Esophagus muscularis mucosa (tissue), 3 donors: Measurements from ENCODE around the gene PAQR4.

Source experiments
- POLR2A ChIP-seq: fragments of 450-650 bp; IDR thresholded peaks from one replicate; pipeline ENCODE4 v1.6.1; 2017; ENCODE audit warnings: antibody characterized with exemption, moderate library complexity, mild to moderate bottlenecking, low read depth
- POLR2AphosphoS5 ChIP-seq, 2 donors: sonication (generic); formaldehyde crosslinking; IDR thresholded peaks; one replicate each; pipeline ENCODE4 v1.6.1; 2017; ENCODE audit warnings: antibody characterized with exemption in 2 of 2
- TF ChIP-seq, protein P1 (sequence below), 3 experiments: fragments of 200-600 bp in 2 of 3; fragments of 450-650 bp in 1 of 3; sonication (generic) in 2 of 3; IDR thresholded peaks; one replicate each; pipeline ENCODE4 v1.5.1; 2017 to 2019; ENCODE audit warnings: antibody characterized with exemption in 3 of 3, mild to moderate bottlenecking in 2 of 3, moderate library complexity in 1 of 3

DNA sequence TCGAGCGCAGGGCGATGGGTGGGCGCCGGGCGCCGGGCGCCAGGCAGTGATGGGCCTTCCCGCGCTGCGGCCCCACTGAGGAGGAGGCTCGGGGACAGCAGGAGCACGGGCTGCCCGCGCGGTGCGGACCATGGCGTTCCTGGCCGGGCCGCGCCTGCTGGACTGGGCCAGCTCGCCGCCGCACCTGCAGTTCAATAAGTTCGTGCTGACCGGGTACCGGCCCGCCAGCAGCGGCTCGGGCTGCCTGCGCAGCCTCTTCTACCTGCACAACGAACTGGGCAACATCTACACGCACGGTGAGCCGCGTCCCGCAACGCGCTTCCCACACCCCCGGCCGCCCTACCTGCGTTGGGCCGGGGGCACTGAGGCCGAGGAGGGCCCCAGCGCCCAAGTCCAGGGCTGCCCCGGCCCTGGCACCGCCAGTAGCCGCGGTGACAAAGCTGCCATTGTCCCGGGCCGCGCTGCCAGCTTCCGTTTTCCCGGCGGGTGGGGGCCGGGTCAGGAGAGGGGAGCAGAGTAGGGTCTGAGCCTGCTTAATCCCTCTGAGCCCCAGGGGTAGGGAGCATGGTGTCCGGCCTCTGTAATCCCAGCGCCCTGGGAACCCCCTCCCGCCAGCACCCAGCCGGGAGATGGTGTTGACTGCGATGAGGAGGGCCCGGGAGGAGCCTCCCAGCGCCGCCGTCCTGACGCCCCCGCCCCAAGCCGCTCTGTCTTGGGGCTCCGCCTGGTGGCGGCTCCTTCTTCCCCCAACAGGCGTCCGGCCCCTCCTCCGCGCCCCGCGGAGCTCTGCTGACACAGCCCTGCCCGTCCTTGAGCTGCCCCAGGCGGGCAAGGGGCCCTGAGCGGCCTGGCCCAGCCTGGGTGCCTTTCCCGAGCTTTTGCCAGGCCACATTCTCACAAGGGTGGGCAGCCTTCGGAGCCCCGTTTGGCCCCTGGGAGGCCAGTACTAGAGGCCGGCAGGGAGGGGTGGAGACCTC lies 685 bp downstream of the PAQR4 start:
- TF ChIP-seq, protein P1, sequence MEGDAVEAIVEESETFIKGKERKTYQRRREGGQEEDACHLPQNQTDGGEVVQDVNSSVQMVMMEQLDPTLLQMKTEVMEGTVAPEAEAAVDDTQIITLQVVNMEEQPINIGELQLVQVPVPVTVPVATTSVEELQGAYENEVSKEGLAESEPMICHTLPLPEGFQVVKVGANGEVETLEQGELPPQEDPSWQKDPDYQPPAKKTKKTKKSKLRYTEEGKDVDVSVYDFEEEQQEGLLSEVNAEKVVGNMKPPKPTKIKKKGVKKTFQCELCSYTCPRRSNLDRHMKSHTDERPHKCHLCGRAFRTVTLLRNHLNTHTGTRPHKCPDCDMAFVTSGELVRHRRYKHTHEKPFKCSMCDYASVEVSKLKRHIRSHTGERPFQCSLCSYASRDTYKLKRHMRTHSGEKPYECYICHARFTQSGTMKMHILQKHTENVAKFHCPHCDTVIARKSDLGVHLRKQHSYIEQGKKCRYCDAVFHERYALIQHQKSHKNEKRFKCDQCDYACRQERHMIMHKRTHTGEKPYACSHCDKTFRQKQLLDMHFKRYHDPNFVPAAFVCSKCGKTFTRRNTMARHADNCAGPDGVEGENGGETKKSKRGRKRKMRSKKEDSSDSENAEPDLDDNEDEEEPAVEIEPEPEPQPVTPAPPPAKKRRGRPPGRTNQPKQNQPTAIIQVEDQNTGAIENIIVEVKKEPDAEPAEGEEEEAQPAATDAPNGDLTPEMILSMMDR (IDR thresholded peaks at IDR 0.05), result peak in 2 of 3 experiments; percentile 19 to 33
- TF ChIP-seq POLR2A (no peak), POLR2AphosphoS5 (IDR thresholded peaks at IDR 0.05) (no peak)
